Hepatocyte (in vitro differentiated cells): Measurements from ENCODE around the gene GPRASP3. TPM values are rescaled to one million over a fixed set of nuclear protein-coding genes. Genes with fewer than 3 reads are reported as not detected.

Experiments used
- DNase-seq: peaks from one replicate; pipeline ENCODE4 v3.0.0-alpha.2; 2016; ENCODE audit warnings: low spot score
- H2AFZ ChIP-seq: fragments of 200-600 bp; sonication (generic); 2 replicates; pipeline ENCODE4 v1.6.0; 2016; ENCODE audit warnings: antibody characterized with exemption, mild to moderate bottlenecking
- H3K27ac ChIP-seq: fragments of 200-600 bp; sonication (generic); 2 replicates; pipeline ENCODE4 v1.5.1; 2016; ENCODE audit warnings: mild to moderate bottlenecking
- H3K27me3 ChIP-seq: fragments of 200-600 bp; sonication (generic); 2 replicates; pipeline ENCODE4 v1.6.1; 2016
- H3K36me3 ChIP-seq: fragments of 200-600 bp; sonication (generic); replicated peaks from 2 replicates; pipeline ENCODE4 v1.5.1; 2016; ENCODE audit warnings: low read depth; ENCODE audit not compliant: insufficient read depth
- H3K4me1 ChIP-seq: fragments of 200-600 bp; sonication (generic); 2 replicates; pipeline ENCODE4 v1.5.1; 2016; ENCODE audit warnings: mild to moderate bottlenecking, moderate library complexity; ENCODE audit not compliant: insufficient read depth
- H3K4me2 ChIP-seq: fragments of 200-600 bp; sonication (generic); 2 replicates; pipeline ENCODE4 v1.6.0; 2016
- H3K4me3 ChIP-seq: fragments of 200-600 bp; sonication (generic); 2 replicates; pipeline ENCODE4 v1.5.1; 2016; ENCODE audit warnings: mild to moderate bottlenecking
- H3K79me2 ChIP-seq: fragments of 200-600 bp; sonication (generic); 2 replicates; pipeline ENCODE4 v1.6.0; 2017; ENCODE audit warnings: mild to moderate bottlenecking
- H3K9me2 ChIP-seq: fragments of 200-600 bp; sonication (generic); replicated peaks from 2 replicates; pipeline ENCODE4 v1.6.0; 2017; ENCODE audit warnings: mild to moderate bottlenecking; ENCODE audit not compliant: insufficient read depth
- H3K9me3 ChIP-seq: fragments of 200-600 bp; sonication (generic); 2 replicates; pipeline ENCODE4 v1.5.1; 2016; ENCODE audit warnings: low read depth, mild to moderate bottlenecking
- H4K20me1 ChIP-seq: fragments of 200-600 bp; sonication (generic); 2 replicates; pipeline ENCODE4 v1.6.0; 2016; ENCODE audit warnings: mild to moderate bottlenecking; ENCODE audit not compliant: insufficient read depth, poor library complexity, severe bottlenecking
- CTCF ChIP-seq: fragments of 200-600 bp; sonication (generic); IDR thresholded peaks from 2 replicates; pipeline ENCODE4 v1.5.1; 2016; ENCODE audit warnings: antibody characterized with exemption, mild to moderate bottlenecking; ENCODE audit not compliant: poor library complexity
- EZH2 ChIP-seq: fragments of 200-600 bp; sonication (generic); IDR thresholded peaks from 2 replicates; pipeline ENCODE4 v1.6.1; 2016; ENCODE audit warnings: antibody characterized with exemption, mild to moderate bottlenecking, borderline replicate concordance
- EZH2phosphoT487 ChIP-seq: fragments of 200-600 bp; sonication (generic); IDR thresholded peaks from one replicate; pipeline ENCODE4 v1.6.1; 2018; ENCODE audit warnings: antibody characterized with exemption, mild to moderate bottlenecking, low read depth, moderate library complexity; ENCODE audit not compliant: unreplicated experiment, severe bottlenecking
- WGBS: methylation state at CpG from one replicate; pipeline ENCODE4 v1.1.6; 2016; ENCODE audit warnings: low lambda C conversion rate; ENCODE audit errors: missing lambda C conversion rate; 5-methylcytosine and 5-hydroxymethylcytosine counted together
- polyA plus RNA-seq: library from polyadenylated mRNA; unstranded; fragments of >200 nt; fragmentation: Nextera tagmentation; extraction: Ambion mirVana; gene quantifications from 2 replicates; pipeline ENCODE4 v1.2.1, GENCODE V29; 2016
- total RNA-seq: library from RNA; depleted of rRNA; stranded (reverse); fragments of >200 nt; gene quantifications from 2 replicates; pipeline ENCODE4 v1.2.3, GENCODE V29; 2014

GPRASP3 gene
- total and polyA plus RNA-seq, 2 experiments from 2014 or later, result 1.8 to 7.5 TPM

GRCh38 chrX:102711872-102712215 is 8.7 kb upstream of the GPRASP3 start:
- TF ChIP-seq EZH2phosphoT487 (no peak), EZH2 (no peak), CTCF (no peak)
- Histone ChIP-seq H3K4me1 (no peaks in the 10 kb centered on the region), H2AFZ (peak overlapping the region; percentile 79), H3K9me3 (no peaks in the 10 kb centered on the region), H3K4me2 (peak overlapping the region; percentile 76), H4K20me1 (no peaks in the 10 kb centered on the region), H3K27me3 (no peaks in the 10 kb centered on the region), H3K36me3 (no peaks in the 10 kb centered on the region), H3K79me2 (no peaks in the 10 kb centered on the region), H3K4me3 (peak overlapping the region; percentile 55), H3K9me2 (no peaks in the 10 kb centered on the region), H3K27ac (peak overlapping the region; percentile 85)
- 42% methylated on average over 6 of the region's 19 CpGs for WGBS
- DNase-seq, result no peak

- Histone ChIP-seq H3K9me2 (no peaks in the 10 kb centered on the region), H2AFZ (peak within 1 kb of the TSS; percentile 79), H3K27ac (peak within 1 kb of the TSS; percentile 85), H3K79me2 (no peaks in the 10 kb centered on the region), H4K20me1 (no peaks in the 10 kb centered on the region), H3K27me3 (no peaks in the 10 kb centered on the region), H3K36me3 (no peaks in the 10 kb centered on the region), H3K4me3 (peak within 1 kb of the TSS; percentile 55), H3K9me3 (no peaks in the 10 kb centered on the region), H3K4me2 (peak within 1 kb of the TSS; percentile 76), H3K4me1 (no peaks in the 10 kb centered on the region)
- peak; percentile 48 for DNase-seq
- TF ChIP-seq EZH2phosphoT487 (no peak), EZH2 (no peak), CTCF (no peak)
- WGBS, result 49% methylated on average over 57 of the region's 68 CpGs
Observed at GRCh38 chrX:102712216-102712966, 8.2 kb upstream of the GPRASP3 start, which contains the start of gene GPRASP2. GPRASP2 (plus strand) TSS chrX:102712448; CDS start chrX:102714870, 2,422 bp downstream.

- WGBS, result 44% methylated on average over 18 of the region's 23 CpGs
- Histone ChIP-seq H3K27me3 (no peaks in the 10 kb centered on the region), H3K79me2 (no peaks in the 10 kb centered on the region), H3K9me2 (no peaks in the 10 kb centered on the region), H3K9me3 (no peaks in the 10 kb centered on the region), H3K36me3 (no peaks in the 10 kb centered on the region), H4K20me1 (no peaks in the 10 kb centered on the region), H2AFZ (peak overlapping the region; percentile 79), H3K4me2 (peak overlapping the region; percentile 76), H3K4me1 (no peaks in the 10 kb centered on the region), H3K27ac (peak overlapping the region; percentile 85), H3K4me3 (peak overlapping the region; percentile 55)
- TF ChIP-seq CTCF (peak; percentile 52), EZH2 (no peak), EZH2phosphoT487 (no peak)
- DNase-seq, result peak; percentile 72
Observed at GRCh38 chrX:102712981-102713625, 7.4 kb upstream of the GPRASP3 start.
